ENCODE data around the gene METTL15.
"Not testable (repeated sequence)": the region's sequence is repeated elsewhere in the genome, so short reads cannot be mapped to it uniquely, and the experiment has no call there.

Gene METTL15

DNA sequence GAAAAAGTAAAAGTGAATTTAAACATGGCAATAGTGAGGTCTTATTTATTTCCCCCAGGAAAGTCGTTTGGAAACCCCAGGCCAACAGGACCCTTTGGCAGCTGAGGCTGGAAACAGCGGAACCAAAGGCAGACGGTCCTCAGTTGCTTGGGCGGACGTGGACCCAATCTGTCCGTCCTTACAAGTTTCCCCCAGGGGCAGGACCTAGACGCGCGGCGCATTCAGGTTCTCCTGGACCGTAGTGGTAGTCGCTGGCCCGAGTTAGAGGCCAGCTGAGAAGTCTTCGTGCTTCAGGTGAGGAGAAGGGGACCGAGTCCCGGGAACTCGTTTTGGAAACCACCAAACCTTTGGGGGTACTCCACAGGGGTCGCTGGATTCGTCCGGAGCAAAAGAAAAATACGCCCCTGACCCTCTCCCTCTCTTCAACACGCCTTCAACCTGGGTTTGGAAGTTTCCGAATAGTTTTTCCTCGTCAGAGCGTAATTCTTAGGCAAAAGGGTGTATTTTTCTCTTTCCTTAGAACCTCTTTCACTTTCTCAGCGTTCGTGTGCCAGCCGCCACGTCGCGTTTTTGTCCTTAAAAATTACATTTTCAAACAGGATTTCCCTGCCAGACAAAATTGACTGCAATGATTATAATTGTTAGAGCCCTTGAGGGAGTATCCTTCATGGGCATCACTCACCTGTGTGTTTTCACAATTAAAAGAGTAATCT is 2.1 kb downstream of the METTL15 start:
- peak; percentile 83 for DNase-seq (ENCODE audit: low read depth, low spot score)

DNA sequence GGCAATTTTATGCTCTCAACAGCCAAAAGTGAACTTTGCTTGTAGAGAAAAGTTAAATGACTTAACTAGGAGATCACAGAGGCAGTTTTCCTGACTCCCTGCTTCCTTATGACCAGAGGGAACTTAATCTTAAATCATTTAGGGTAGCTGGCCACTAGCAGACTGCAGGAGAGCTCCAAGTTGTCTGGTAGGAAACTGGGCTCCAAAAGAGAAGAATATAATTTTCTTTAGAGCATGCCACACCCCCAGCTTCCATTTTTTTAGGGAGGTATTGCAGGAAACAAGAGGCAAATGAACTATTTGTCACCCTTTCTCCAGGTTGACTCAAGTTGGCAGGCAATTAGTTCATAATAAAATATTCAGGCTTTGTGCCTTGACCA is 2.6 kb downstream of the METTL15 start:
- DNase-seq (ENCODE audit: low read depth, low spot score) = no peak

DNA sequence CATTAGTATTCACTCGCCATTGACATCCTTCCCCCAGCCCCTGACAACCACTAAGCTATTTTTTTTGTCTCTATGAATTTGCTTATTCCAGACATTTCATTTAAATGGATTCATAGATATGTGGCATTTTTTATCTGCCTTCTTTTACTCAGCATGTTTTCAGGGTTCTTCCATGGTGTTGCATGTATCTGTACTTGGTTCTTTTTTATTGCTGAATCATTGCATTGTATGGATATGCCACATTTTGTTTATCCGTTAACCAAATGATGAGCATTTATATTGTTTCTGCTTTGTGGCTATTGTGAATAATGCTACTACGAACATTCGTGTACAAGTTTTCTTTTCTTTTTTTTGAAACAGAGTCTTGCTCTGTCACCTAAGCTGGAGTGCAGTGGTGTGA is 5.9 kb downstream of the METTL15 start:
- DNase-seq (ENCODE audit: low read depth, low spot score) = no peak

DNA sequence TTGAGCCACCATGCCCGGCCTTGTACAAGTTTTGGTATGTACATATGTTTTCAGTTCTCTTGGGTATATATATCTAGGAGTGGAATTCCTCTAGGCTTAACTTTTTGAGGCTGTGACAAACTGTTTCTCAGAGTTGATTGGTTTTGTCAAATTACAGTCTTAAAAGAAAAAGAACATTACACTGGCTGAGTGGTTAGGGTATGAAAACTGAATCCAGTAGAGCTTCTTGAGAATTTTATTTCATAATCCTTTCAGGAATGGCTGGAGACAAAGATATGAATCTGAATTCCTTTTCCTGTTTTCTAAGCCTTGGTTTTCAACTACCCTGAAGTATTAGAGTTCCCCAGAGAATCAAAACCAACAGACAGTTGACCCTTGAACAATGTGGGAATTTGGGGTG is 6.5 kb downstream of the METTL15 start:
- DNase-seq (ENCODE audit: low read depth, low spot score) = no peak

DNA sequence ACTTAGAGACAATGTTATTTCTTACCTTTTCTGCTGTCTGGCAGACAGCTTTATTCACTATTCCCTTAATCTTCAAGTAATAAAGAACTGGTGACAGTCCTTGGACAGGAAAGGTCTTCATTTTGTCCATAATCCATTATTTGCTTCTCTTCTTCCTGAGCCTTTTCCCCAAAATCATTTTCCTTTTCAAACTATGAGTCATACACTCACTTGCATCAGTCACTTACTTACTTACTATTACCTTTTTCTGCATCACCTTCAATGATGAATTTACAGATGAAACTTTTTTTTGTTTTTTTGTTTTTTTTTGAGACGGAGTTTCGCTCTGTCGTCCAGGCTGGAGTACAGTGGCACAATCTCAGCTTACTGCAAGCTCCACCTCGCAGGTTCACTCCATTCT is 9.5 kb downstream of the METTL15 start:
- no peak for DNase-seq (ENCODE audit: low read depth, low spot score)

DNA sequence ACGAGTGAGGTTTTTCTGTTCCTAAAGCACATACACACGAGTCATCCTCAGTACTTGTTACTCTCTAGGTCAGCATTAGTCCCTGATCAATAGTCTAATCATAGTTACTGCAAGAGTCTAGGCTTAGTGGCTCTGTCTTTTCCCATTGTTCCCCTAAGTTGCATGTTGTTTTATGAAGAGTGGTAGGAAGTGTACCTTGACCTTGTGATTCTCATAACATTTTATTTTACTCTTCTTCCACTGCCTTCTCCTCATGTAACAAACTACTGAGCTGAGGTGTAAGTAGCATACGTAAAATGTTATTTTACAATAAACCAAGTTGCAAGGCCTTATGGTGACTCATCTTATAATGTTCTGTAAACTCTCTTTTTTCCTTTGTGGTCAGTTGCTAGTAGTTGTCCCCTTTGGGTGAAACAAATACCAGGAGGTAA is 15.0 kb downstream of the METTL15 start:
- no peak for DNase-seq (ENCODE audit: low read depth, low spot score)

DNA sequence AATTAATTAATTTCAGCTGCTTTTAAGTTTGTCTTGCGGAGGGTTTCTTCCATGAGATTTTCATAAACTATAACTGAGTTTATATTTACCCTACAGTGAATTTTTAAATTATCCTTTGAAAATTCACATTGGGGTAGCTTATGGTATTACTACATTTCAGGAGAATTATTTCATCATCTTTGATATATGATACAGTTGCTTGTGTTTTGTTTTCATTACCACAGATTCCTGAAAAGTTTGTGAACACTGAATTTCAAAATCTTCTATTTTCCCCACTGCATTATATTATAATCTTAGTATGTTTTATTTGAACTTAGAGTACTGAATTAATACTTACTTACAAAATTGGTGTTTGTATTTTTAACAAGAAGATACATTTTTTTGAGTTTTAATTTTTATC is 24.4 kb downstream of the METTL15 start:
- DNase-seq (ENCODE audit: low read depth, low spot score) = no peak

DNA sequence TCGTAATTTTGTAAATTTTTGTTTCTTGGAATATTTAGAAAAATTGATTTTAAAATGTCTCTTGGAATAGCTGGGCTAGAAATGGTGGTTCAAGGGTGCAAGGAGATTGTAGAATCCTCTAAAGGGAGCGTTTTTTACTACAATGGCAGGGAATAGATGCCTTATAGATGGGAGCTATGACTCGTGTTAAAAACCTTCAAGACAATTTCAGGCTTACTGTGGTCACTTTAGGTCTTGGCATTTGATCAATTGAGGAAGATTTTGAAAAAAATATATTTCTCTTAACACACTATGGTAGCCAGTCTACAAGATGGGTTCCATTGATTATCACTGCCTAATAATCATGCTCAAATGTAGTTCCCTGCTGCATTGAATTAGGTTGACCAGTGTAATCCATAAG is 25.0 kb downstream of the METTL15 start:
- no peak for DNase-seq (ENCODE audit: low read depth, low spot score)

DNA sequence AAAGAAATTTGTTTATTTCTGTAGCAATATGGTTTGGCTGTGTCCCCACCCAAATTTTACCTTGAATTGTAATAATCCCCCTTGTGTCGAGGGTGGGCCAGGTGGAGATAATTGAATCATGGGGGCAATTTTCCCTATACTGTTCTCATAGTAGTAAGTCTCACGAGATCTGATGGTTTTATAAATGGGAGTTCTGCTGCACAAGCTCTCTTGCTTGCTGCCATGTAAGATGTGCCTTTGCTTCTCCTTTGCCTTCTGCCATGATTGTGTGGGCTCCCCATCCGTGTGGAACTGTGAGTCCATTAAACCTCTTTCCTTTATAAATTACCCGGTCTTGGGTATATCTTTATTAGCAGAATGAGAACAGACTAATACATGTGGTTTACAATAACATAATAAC is 28.0 kb downstream of the METTL15 start:
- DNase-seq (ENCODE audit: low read depth, low spot score) = not testable (repeated sequence)

DNA sequence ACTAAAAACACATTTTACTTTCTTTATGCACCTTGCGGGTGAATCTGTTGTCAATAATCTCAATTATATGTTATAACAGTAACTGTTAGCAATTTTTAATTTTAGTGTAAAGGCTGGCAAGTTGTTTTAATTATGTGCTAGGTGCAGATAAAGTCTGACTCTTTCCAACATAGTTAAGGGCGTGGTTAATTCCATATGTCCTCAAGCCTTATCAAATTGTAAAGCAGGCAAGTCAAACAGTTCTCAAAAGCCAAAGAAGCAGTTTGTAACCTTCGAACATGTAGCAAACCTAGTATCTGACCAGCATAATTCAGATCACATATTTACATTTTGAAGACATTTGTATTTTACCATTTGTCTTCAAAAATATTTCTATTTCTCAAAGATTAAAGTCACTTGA is 29.2 kb downstream of the METTL15 start:
- no peak for DNase-seq (ENCODE audit: low read depth, low spot score)

DNA sequence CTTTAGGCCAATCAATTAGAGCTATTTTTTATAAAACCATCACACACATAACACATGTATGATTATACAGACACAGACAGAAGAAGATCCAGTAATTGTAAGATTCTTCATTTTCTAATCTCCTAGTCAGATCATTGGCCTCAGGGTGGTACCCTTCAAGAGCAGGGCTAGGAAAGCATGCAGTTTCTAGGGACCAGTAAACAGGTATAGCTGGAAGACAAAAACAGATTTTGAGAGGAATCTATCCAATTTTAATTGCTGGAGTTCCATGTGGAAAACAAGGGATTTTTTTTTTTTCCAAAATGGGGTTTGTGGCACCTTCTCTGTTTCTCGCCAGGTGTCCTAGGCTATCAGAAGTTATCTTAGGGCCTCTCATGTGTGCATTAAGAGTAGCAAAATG is 29.6 kb downstream of the METTL15 start:
- DNase-seq (ENCODE audit: low read depth, low spot score) = no peak

DNA sequence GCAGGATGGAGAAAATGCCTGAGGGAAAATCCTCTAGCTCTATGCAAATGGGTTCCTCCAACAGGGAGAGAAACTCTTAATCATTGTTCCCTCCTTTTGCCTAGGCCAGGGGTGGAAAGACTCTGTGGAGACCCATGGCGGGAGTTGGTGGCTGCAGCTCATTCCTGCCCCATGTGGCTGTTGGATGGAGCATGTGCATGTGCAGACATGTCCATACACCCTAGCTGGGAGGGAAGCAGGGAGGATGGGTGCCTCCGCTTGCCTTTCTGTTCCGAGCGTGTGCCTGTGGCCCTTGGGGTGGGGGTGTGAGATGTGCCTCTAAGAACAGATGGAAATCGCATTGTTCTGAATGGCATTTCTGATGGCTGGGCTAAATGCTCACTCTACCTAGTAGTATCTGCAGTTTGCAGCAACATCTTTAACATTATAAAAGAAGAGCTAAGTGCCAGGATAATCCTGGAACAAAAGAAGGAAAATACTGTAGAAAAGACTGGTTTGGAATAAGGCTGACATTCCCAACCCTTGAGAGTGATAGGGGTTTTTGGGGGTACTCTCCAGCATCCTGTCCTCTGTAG is 31.7 kb downstream of the METTL15 start:
- peak; percentile 5 for DNase-seq (ENCODE audit: low read depth, low spot score)

DNA sequence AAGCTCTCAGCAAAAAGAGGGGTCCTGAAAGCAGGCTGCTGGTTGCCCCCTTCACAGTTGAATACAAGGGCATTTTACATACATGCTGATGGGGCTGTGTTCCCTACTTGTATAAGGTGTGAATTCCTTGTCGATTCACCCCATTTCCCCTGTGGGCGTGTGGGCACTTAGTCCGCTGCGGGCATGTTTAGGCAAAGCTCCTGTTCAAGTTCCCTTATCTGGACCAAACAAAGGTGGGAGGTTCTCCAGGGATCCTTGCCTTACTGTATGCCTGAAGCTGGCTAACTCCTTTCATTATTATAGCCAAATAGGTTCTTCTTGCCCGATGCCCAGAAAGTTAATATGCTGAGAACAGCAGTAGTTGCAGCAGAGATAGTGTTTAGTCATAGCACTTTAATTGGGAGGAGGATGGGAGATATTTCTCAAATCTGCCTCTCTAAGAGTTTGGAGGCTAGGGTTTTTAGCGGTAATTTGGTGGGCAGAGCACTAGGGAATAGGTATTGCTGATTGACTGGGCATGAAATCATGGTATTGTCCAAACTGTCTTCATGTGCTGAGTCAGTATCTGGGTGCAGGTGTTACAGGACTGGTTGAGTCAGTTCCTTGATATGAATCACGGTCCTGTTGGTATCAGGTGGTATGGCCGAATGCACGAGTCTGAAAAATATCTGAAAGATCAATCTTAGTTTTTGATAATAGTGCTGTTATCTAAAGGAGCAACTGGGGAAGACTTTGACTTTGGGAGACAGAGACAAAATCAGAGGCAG is 32.7 kb downstream of the METTL15 start:
- DNase-seq (ENCODE audit: low read depth, low spot score) = no peak

DNA sequence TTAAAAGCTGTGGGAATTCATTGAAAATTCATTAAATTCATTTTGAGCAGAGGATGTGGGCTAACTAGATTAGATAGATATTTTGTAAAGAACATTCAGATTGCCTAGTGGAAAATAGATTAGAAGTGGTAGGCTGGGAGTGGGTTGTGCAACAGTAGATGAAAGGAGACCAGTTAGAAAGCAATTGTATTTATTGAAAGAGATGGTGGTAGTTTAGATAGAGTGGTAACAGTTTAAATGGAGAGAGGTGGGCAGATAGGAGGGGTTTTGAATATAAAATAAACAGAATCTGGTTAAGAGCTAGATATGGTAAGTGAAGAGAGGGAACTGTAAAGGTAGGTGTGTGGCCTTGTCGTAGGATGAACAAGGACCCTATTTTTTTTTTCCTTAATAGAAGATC is 34.5 kb downstream of the METTL15 start:
- no peak for DNase-seq (ENCODE audit: low read depth, low spot score)

DNA sequence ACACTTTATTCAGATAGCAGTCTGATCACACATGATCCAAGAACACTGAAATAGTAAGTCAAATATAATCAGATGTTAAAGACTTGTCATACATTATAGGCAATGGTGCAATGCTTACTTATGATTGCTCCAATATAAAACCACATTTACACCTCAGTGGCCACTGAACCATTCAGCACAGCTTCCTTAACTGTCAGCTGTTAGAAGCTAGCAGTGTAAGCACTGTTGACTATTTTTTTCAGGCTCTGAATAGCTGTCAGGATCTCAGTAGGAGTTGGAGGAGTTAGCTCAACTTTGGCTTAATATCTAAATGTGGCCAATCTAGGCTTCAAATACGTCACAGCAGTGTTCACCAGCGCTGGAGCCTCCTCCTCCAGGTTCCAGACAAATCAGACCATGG is 36.6 kb downstream of the METTL15 start:
- no peak for DNase-seq (ENCODE audit: low read depth, low spot score)

DNA sequence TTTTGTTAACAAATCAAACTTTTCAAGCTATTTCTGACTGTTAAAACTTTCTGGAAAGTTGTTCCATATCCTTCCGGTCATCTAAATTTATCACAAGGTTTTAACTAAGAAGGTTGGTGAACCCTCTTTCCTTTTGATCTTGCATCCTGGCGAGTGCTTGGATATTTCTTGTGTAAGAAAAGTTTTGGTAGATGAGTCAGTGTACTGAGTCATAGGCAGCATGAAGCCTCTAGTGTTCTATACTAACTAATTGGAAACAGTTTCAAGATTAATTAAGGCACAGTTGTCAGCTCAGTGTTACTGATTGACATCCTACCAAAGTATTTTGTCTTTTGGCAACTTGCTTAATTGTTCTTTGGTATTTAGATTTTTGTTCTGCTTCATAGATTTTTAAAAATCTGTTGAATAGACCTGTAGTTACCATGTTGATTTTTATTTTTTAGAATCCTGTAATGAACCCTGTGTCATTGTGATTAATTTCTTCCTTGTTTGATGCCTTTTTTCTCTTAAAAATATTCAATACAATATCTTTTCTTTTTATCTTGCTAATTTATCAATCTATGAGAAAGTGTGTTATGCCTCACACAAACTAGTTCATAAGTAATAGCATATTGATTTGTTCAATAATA is 38.0 kb downstream of the METTL15 start:
- no peak for DNase-seq (ENCODE audit: low read depth, low spot score)

DNA sequence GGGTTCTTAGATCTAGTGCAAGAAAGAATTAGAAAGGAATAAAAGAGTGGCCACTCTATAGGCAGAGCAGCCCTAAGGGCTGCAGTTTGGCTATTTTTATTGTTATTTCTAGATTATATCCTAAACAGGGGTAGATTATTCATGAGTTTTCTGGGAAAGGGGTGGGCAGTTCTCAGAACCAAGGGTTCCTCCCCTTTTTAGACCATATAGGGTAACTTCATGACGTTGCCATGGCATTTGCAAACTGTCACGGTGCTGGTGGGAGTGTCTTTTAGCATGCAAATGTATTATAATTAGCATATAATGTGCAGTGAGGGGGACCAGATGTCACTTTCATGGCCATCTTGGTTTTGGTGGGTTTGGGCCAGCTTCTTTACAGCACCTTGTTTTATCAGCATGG is 44.6 kb downstream of the METTL15 start:
- no peak for DNase-seq (ENCODE audit: low read depth, low spot score)

DNA sequence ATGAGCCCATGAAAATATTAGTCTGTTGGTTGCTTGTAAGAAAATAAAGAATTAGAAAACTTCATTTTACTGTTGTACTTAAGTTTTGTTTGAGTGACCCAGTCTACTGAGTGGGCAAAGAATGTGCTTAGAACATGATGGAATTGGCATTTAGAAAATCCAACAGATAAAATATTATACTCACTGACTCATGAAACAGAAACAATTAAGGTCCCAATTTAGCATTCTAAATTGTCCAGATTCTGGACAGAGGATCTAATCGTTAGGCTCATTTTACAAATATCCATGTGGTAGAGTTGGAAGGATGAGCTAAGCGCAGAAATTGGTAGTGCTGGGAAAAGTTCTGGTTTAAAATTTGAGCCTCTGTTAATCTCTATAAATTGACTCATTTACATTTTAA is 45.4 kb downstream of the METTL15 start:
- no peak for DNase-seq (ENCODE audit: low read depth, low spot score)

DNA sequence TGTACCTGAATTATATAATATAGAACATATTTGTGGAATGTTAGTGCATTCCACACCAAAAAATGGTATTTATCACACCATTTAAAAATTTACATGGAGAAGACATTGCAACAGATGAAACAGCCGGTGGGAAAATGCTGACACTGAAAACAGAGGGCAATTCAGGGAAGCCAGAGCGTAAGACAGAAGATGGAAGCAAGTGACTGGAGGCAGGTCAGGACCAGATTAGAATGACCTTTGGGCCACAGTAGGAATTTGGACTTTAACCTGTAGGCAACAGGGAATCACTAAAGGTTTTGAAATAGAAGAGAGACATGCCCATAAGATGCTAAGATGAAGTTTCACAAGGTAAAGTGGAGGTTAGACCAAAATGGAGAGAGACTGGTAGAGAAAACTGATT is 60.5 kb downstream of the METTL15 start:
- no peak for DNase-seq (ENCODE audit: low read depth, low spot score)

DNA sequence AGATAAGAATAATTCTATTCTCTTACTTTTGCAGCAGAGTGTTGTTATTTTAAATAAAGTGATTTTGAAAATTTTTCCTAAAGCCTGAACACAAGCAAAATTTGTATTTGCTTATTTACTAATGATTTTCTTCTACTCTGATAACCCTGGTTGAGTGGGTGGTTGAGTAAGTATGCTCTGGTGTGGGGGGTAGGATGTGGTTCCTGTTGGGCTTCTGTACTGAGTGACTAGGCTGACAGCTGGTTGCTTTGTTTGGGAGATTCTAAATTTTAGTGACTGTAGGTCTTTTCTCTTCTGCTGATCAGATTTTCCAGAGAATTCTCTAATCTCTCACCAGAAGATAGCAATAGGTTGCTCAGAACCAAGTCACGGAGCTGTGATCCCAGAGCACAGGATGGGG is 61.6 kb downstream of the METTL15 start:
- DNase-seq (ENCODE audit: low read depth, low spot score) = no peak

DNA sequence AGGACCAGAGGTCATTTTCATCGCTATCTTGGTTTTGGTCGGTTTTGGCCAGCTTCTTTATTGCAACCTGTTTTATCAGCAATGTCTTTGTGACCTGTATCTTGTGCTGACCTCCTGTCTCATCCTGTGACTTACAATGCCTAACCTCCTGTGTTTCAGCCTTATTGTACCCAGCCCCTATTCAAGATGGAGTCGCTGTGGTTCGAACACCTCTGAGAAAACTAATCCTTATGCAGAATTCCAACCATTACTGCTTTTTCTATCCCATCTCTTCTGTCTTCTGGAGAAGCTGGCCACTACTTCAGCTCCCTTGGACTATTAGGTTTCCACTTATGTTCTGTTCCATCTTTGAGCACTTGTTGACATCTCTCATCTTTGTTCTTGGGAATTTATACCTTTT is 62.6 kb downstream of the METTL15 start:
- no peak for DNase-seq (ENCODE audit: low read depth, low spot score)

DNA sequence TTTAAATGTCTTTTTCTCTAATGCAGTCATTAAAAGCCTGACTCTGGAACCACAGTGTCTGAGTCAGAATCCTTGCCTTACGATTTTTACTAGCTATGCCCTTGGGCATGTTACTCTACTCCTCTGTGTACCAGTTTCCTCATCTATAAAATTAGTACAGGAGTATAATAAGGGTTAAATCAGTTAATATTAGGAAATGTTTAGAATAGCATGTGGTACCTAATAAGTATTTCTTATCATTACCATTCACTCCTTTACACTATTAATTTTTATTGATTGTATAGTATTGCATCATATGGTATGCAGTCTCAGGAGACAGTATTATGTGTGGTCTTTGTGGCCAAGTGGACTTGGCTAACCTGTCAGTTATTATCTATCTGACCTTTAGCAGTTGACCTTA is 68.2 kb downstream of the METTL15 start:
- no peak for DNase-seq (ENCODE audit: low read depth, low spot score)

DNA sequence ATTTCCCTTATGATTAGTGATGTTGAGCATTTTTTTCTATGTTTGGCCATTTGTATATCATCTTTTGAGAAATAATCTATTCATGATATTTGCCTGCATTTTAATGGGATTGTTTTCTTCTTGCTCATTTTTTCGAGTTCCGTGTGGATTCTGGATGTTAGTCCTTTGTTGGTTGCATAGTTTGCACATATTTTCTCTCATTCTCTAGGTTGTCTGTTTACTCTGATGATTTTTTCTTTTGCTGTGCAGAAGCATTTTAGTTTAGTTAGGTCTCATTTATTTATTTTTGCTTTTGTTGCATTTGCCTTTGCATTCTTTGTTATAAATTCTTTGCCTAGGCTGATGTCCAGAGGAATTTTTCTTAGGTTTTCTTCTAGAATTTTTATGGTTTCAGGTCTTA is 87.3 kb downstream of the METTL15 start:
- no peak for DNase-seq (ENCODE audit: low read depth, low spot score)

All from ELF-1 (cell line).